IPS-20b (cell line): ENCODE measurements around the gene UCHL3.

Experiments used
- H3K27ac ChIP-seq: one replicate; pipeline ENCODE4 v1.5.1; 2013; ENCODE audit warnings: low read length
- H3K27me3 ChIP-seq: 2 replicates; pipeline ENCODE4 v1.6.1; 2013; ENCODE audit warnings: mild to moderate bottlenecking, low read length, inconsistent platforms; ENCODE audit not compliant: insufficient read depth
- H3K36me3 ChIP-seq: 2 replicates; pipeline ENCODE4 v1.6.1; 2013; ENCODE audit warnings: low read depth, mild to moderate bottlenecking, inconsistent platforms, low read length, moderate library complexity; ENCODE audit not compliant: insufficient read depth
- H3K4me1 ChIP-seq: 2 replicates; pipeline ENCODE4 v1.6.1; 2013; ENCODE audit warnings: mild to moderate bottlenecking, control low read depth, inconsistent platforms, low read length, moderate library complexity; ENCODE audit not compliant: insufficient read depth
- H3K4me3 ChIP-seq: 2 replicates; pipeline ENCODE4 v1.5.1; 2013; ENCODE audit warnings: mild to moderate bottlenecking, low read length, inconsistent platforms
- H3K9ac ChIP-seq: 2 replicates; pipeline ENCODE4 v1.6.1; 2013; ENCODE audit warnings: low read depth, mild to moderate bottlenecking, inconsistent platforms, low read length, moderate library complexity
- H3K9me3 ChIP-seq: 2 replicates; pipeline ENCODE4 v1.6.1; 2013; ENCODE audit warnings: mild to moderate bottlenecking, low read depth, low read length, inconsistent platforms; ENCODE audit not compliant: insufficient read depth

The UCHL3 gene

DNA sequence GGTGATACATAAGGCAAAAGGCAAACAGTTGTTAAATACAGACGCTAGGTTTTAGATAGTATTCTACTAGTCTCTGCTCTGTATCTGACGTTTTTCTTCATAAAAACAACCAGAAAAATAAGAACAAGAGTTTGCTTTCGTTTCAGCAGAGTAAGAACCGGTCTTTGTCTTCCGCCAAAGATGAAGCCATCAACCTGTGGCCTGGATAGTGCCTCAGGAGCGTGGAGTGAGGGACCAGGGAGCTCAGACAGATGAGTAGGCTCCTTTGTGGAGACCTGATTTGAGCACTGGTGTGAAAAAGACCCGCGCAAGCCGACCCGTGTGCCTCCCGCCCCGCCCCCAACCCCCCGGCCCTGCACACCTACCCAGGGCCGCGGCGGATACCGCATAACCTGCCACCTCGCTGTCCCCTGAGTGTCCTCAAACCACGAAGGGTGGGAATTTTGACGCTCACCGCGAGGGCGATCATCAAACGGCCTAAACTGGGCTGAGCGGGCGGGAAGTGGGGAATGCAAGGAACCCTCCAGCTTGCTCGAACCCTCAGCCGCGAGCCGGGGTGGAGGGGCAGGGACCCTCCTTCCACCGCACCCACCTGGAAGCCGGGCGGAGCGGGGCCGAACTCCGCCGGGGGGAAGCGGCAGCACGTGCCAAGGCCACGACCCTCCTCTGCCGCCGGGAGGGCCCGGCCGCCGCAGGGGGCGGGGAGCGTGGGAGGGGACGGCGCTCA lies 85.7 kb downstream of the UCHL3 start:
- Histone ChIP-seq H3K27me3 (peaks cover 50% of the 10 kb centered on the region), H3K27ac (no peak overlapping the region), H3K4me1 (peaks cover 11% of the 10 kb centered on the region), H3K9me3 (no peaks in the 10 kb centered on the region), H3K4me3 (peak overlapping the region; percentile 59), H3K9ac (no peak overlapping the region), H3K36me3 (no peaks in the 10 kb centered on the region)

DNA sequence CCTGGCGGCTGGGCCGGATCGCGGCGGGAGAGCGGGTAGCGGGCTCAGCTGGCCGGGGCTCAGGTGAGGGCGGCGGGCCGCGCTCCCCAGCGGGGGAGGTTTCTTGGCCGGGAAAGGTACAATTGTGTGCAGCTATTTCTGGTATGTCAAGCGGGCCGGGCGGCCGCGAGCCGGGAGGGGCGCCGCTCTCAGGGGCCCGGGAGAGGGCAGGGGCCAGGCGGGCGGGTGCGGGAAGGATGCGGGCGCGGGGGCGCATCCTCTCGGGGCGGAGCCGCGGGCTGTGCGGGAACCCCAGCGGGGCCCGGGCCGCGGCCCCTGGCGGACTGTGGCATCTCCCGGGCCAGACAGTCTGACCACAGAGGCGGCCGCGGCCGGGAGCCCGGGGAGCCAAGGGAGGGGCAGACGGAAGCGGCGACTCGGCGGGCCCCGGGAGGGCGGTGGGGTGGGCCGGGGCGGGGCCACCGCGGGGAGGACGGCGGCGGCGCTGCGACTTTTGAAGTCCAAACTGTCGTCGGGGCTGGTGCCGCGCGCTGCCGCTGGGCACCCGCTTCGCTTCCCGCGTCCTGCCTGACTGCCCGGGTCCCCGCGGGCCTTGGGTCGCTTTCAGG lies 86.3 kb downstream of the UCHL3 start, which contains the start of gene LMO7:
Gene LMO7, plus strand, starts transcription at position 503 of the 608 bp plus-strand sequence. CDS start 328 bp downstream, outside the sequence.
- Histone ChIP-seq H3K36me3 (no peaks in the 10 kb centered on the region), H3K9me3 (no peaks in the 10 kb centered on the region), H3K4me3 (peak within 1 kb of the TSS; percentile 78), H3K4me1 (peaks cover 17% of the 10 kb centered on the region), H3K27me3 (peaks cover 50% of the 10 kb centered on the region), H3K27ac (no peak within 1 kb of the TSS), H3K9ac (peak within 1 kb of the TSS; percentile 59)

DNA sequence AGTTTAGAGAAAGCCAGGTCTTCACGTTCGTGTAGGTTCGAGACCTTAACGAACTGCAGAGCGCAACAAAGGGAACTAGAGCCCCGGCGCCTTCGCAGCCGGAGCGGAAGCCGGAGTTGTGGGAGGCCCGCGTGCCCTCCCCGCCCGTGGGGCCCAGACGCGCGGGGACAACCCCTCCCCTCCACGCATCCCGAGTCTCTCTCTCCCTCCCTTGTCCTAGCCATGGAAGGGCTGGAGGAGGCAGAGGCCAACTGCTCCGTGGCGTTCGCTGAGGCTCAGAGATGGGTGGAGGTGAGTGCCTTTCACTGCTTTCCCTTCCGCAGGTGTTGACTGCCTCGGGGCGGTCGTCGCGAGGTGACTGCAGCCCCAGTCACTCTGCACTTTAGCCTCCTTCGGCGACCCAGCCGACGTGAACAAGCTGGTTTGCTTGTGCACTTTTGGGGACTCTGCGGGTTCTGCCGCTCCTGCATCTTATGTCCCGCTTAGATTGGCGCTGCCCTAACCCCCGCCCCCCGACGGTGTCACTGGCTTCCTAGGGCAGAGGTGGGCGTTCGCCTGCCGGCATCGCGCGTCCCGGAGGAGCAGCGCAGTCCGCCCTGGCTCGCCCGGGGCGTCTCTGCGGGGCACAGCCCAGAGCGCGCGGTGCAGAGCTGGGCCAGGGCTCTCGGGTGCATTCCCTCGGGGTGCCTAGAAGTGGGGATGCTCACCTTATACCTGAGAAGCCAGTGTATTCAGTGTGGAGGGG lies 87.0 kb downstream of the UCHL3 start:
- no peak overlapping the region for H3K27ac ChIP-seq
- H3K27me3 ChIP-seq: peaks cover 50% of the 10 kb centered on the region
- H3K9me3 ChIP-seq: no peaks in the 10 kb centered on the region
- H3K4me3 ChIP-seq: peak overlapping the region; percentile 78
- no peaks in the 10 kb centered on the region for H3K36me3 ChIP-seq
- H3K9ac ChIP-seq: peak overlapping the region; percentile 59
- H3K4me1 ChIP-seq: peaks cover 17% of the 10 kb centered on the region

DNA sequence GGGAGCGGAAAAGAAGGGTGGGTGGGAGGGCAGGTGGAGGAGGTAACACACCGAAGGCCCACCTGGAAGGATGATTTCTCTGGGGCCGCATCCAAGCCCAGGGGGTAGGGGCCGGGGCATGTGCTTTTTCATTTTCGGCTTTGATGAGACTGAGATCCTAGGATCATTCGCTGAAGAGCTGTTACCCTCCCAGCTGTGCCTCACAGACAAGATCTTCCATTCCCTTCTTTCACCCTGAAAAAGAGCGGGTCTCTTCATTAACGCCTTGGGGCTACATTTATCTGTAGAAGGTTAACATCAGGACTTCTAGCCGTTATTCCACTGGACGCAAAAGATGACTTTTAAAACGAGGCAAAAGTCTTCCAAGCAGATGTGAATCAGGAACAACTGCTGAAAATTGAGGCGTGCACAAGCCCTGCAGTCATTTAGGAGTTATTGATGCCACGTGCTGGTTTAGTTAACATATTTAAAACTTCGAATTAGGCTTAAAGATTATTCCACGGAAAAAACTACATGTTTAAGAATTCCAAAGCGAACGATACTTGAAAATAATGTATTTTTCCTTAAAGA lies 87.7 kb downstream of the UCHL3 start:
- Histone ChIP-seq H3K4me1 (peaks cover 17% of the 10 kb centered on the region), H3K9ac (peak overlapping the region; percentile 45; the same call in 1 of the 2 replicates), H3K27ac (no peak overlapping the region), H3K27me3 (peaks cover 50% of the 10 kb centered on the region), H3K4me3 (peak overlapping the region; percentile 78), H3K36me3 (no peaks in the 10 kb centered on the region), H3K9me3 (no peaks in the 10 kb centered on the region)

DNA sequence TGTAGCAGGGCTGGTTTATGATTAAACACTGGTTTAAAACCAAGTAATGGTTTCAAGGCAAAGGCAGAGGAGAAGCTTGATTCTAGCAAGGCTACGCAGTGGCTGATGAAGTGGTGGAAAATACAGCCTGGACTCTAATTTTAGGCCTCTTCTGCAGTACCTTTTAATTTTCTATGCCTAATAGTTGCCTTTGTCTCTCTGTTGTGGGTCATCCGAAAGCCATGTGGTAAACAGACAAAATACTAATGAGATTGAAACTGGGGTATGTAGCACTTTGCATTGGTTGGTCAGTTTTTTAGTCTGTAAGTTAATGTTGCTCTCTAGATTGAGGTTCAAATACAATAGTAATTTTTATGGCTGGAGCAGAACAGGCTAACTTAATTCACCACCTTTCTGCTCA lies 89.9 kb downstream of the UCHL3 start:
- Histone ChIP-seq H3K27ac (no peak overlapping the region), H3K4me3 (no peak overlapping the region), H3K9me3 (no peaks in the 10 kb centered on the region)

DNA sequence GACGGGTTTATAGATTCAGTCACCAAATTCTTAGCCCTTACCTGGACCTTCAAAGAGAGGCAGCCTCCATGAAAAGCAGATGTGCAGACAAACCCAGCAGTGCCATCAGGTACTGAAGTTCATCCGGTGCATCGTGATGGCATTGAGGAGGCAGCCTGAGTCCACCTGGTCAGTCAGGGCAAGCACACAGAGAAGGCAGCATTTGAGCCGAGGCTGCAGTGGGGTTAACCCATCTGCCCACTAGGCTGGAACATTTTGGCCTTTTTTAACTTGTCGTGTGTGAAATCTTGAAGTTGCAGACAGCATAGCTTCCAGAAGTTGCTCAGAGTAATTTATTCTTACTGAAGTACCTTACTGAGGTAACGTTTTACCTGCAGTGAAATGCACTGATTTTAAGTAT lies 91.4 kb downstream of the UCHL3 start:
- H3K27me3 ChIP-seq: peaks cover 37% of the 10 kb centered on the region
- H3K27ac ChIP-seq: no peak overlapping the region
- H3K9ac ChIP-seq: no peak overlapping the region
- H3K9me3 ChIP-seq: no peaks in the 10 kb centered on the region
- no peak overlapping the region for H3K4me3 ChIP-seq
- H3K4me1 ChIP-seq: peaks cover 17% of the 10 kb centered on the region
- H3K36me3 ChIP-seq: no peaks in the 10 kb centered on the region

More for the DNA sequence above, 89.9 kb downstream of the UCHL3 start:
- Histone ChIP-seq H3K27me3 (peaks cover 50% of the 10 kb centered on the region), H3K36me3 (no peaks in the 10 kb centered on the region), H3K9ac (no peak overlapping the region), H3K4me1 (peaks cover 17% of the 10 kb centered on the region)

DNA sequence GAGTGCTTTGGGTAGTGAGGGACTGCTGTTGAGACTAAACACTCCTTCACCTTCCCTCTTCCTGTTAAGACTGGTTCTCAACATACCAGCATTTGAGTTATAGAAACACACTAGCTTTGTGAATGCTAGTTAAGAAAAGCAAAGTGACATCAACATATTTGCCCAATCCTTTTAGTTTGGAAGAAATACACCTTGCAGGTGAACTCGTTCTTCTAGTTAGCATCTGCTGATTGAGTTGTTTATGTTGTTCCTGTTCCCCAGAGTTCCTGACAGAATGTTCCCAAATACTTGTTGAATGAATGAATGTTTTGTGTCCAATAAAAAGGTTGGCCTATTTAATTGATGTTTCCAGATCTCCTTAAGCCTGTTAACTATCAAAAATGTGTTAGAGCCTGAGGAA lies 93.6 kb downstream of the UCHL3 start:
- Histone ChIP-seq H3K4me3 (no peak overlapping the region), H3K9me3 (no peaks in the 10 kb centered on the region), H3K27me3 (peaks cover 16% of the 10 kb centered on the region), H3K36me3 (no peaks in the 10 kb centered on the region), H3K9ac (no peak overlapping the region), H3K4me1 (peaks cover 8% of the 10 kb centered on the region), H3K27ac (no peak overlapping the region)

DNA sequence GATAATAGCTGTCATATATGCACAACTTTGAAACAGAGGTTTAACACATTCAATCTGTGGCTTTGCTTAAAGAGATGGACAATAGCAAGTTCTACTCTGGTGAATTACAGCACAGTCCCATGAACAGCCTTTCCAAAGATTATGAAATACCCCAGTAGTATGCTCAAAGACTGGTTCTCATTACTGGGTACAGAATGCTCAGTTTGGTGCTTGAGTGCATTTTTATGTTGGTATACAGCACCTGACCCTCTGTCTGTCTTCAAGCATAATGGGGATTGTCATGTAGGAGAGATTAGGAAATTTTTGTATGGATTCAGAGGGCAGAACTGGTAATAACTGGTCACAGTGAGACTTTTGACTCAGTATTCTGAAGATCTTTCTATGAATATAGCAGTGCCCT lies 94.1 kb downstream of the UCHL3 start:
- Histone ChIP-seq H3K4me1 (peaks cover 8% of the 10 kb centered on the region), H3K9me3 (no peaks in the 10 kb centered on the region), H3K36me3 (no peaks in the 10 kb centered on the region), H3K27ac (no peak overlapping the region), H3K27me3 (peaks cover 11% of the 10 kb centered on the region), H3K9ac (no peak overlapping the region), H3K4me3 (no peak overlapping the region)

DNA sequence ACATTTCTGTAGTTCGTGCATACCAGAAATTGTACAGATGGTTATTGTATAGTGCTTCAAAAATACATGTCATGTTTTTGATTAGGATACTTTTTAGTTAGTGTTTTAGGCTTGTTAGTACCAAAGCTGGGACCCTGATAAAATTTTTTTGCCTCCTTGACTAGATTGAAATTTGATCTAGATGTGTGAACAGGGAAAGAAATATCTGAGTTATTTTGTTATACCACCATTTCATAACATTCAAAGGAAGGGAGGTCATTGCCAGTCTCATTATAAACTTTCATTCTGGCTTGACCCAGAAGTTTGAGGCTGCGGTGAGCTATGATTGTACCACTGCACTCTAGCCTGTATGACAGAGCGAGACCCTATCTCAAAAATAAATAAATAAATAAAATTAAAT lies 95.5 kb downstream of the UCHL3 start:
- no peak overlapping the region for H3K27ac ChIP-seq
- H3K9ac ChIP-seq: no peak overlapping the region
- no peak overlapping the region for H3K4me3 ChIP-seq
- H3K9me3 ChIP-seq: no peaks in the 10 kb centered on the region
- H3K4me1 ChIP-seq: peaks cover 7% of the 10 kb centered on the region
- no peaks in the 10 kb centered on the region for H3K27me3 ChIP-seq
- H3K36me3 ChIP-seq: no peaks in the 10 kb centered on the region

DNA sequence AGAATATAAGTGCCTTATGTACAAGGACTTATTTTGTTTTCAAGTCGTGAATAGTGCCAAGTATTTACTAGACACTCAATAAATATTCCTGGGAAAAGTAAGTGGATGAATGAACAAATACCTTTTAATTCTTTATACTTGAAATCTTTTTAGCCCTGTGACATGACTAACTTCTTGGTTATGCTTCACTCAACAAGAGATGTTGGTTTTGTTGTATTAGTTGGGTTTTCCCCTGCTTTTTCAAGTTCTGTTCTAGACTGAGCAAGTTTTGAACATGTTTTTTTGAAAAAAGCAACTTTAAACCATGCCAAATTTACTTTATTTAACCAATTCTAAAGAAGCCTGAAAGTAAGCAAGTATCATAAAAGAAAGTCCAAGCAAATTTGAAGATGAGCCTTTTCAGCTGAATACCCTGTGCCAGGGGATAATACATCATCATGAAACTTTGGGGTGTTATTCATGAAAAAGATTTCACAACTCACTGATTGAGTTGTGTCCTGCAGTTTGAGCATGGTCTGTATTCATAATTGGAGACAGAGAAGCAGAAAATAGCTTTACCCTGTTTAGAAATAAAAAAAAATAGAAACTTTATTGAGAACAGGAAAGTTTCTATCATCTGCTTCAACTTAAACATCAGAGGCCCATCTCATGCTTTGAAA lies 97.7 kb downstream of the UCHL3 start:
- no peak overlapping the region for H3K4me3 ChIP-seq
- H3K27ac ChIP-seq: no peak overlapping the region
- H3K4me1 ChIP-seq: no peaks in the 10 kb centered on the region
- no peaks in the 10 kb centered on the region for H3K9me3 ChIP-seq
- H3K36me3 ChIP-seq: no peaks in the 10 kb centered on the region
- H3K27me3 ChIP-seq: no peaks in the 10 kb centered on the region
- no peak overlapping the region for H3K9ac ChIP-seq

DNA sequence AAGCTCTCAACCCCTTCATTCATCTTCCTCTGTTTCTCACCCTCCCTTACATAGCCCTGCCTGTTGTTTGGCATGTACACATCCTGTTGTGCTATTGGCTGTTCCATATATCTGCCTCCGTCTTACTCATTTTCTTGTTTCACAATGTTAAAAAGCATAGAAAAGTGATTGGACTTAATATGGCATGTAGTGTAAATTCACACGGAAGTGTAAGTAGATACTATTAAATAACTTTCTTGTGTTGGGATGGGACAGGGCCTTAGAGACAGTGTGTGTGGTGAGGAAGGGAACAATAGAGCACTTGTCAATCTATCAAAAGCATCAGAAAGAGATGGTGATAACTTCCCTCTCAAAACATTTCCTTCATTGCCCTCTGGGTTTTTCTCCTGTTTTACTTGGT lies 98.9 kb downstream of the UCHL3 start:
- Histone ChIP-seq H3K9ac (no peak overlapping the region), H3K27me3 (no peaks in the 10 kb centered on the region), H3K4me3 (no peak overlapping the region), H3K4me1 (no peaks in the 10 kb centered on the region), H3K36me3 (no peaks in the 10 kb centered on the region), H3K27ac (no peak overlapping the region), H3K9me3 (no peaks in the 10 kb centered on the region)
